KOPT-K1 (cell line): Measurements from ENCODE around the gene COL27A1.
"Not testable (repeated sequence)": the region's sequence is repeated elsewhere in the genome, so short reads cannot be mapped to it uniquely, and the experiment has no call there.

Source experiments
- H3K27ac ChIP-seq: fragments of 200-600 bp; sonication (generic); 2 replicates; pipeline ENCODE4 v1.5.1; 2016; ENCODE audit warnings: antibody characterized with exemption, mild to moderate bottlenecking, low read depth, low read length; ENCODE audit not compliant: poor library complexity, severe bottlenecking
- H3K36me3 ChIP-seq: fragments of 200-600 bp; sonication (generic); 2 replicates; pipeline ENCODE4 v1.5.1; 2017; ENCODE audit warnings: antibody characterized with exemption, mild to moderate bottlenecking, low read length, moderate library complexity; ENCODE audit not compliant: insufficient read depth
- H3K9me3 ChIP-seq: fragments of 200-600 bp; sonication (generic); 2 replicates; pipeline ENCODE4 v1.5.1; 2017; ENCODE audit warnings: antibody characterized with exemption, low read length, mild to moderate bottlenecking; ENCODE audit not compliant: insufficient read depth, poor library complexity, severe bottlenecking

COL27A1 gene

GRCh38 chr9:114190563-114190905, 35.2 kb downstream of the COL27A1 start:
- H3K27ac ChIP-seq: no peak overlapping the region
- H3K36me3 ChIP-seq: no peaks in the 10 kb centered on the region
- peaks cover 5% of the 10 kb centered on the region for H3K9me3 ChIP-seq

GRCh38 chr9:114191402-114191801, 36.1 kb downstream of the COL27A1 start:
- not testable (repeated sequence) for H3K27ac ChIP-seq, H3K36me3 ChIP-seq, H3K9me3 ChIP-seq

- peaks cover 5% of the 10 kb centered on the region for H3K9me3 ChIP-seq
- no peak overlapping the region for H3K27ac ChIP-seq
- no peaks in the 10 kb centered on the region for H3K36me3 ChIP-seq
Measured at GRCh38 chr9:114192539-114192938, 37.2 kb downstream of the COL27A1 start.

- H3K9me3 ChIP-seq: peaks cover 5% of the 10 kb centered on the region
- H3K36me3 ChIP-seq: no peaks in the 10 kb centered on the region
- H3K27ac ChIP-seq: no peak overlapping the region
Measured at GRCh38 chr9:114193090-114193489, 37.8 kb downstream of the COL27A1 start.

GRCh38 chr9:114196117-114196516, 40.8 kb downstream of the COL27A1 start:
- Histone ChIP-seq H3K27ac (no peak overlapping the region), H3K9me3 (no peaks in the 10 kb centered on the region), H3K36me3 (no peaks in the 10 kb centered on the region)

- H3K36me3 ChIP-seq: no peaks in the 10 kb centered on the region
- H3K9me3 ChIP-seq: no peaks in the 10 kb centered on the region
- H3K27ac ChIP-seq: no peak overlapping the region
Measured at GRCh38 chr9:114196979-114197622, 41.8 kb downstream of the COL27A1 start.

- Histone ChIP-seq H3K36me3 (no peaks in the 10 kb centered on the region), H3K9me3 (no peaks in the 10 kb centered on the region), H3K27ac (no peak overlapping the region)
Measured at GRCh38 chr9:114198249-114199040, 43.1 kb downstream of the COL27A1 start.

- Histone ChIP-seq H3K27ac (no peak overlapping the region), H3K36me3 (no peaks in the 10 kb centered on the region), H3K9me3 (no peaks in the 10 kb centered on the region)
Measured at GRCh38 chr9:114200721-114201300, 45.5 kb downstream of the COL27A1 start.

- Histone ChIP-seq H3K27ac (no peak overlapping the region), H3K36me3 (no peaks in the 10 kb centered on the region), H3K9me3 (no peaks in the 10 kb centered on the region)
Measured at GRCh38 chr9:114202396-114202795, 47.1 kb downstream of the COL27A1 start.

GRCh38 chr9:114202849-114203248, 47.5 kb downstream of the COL27A1 start:
- no peaks in the 10 kb centered on the region for H3K9me3 ChIP-seq
- no peak overlapping the region for H3K27ac ChIP-seq
- no peaks in the 10 kb centered on the region for H3K36me3 ChIP-seq

- H3K36me3 ChIP-seq: no peaks in the 10 kb centered on the region
- no peak overlapping the region for H3K27ac ChIP-seq
- H3K9me3 ChIP-seq: no peaks in the 10 kb centered on the region
Measured at GRCh38 chr9:114203410-114204140, 48.2 kb downstream of the COL27A1 start.

GRCh38 chr9:114204265-114204664, 48.9 kb downstream of the COL27A1 start:
- no peak overlapping the region for H3K27ac ChIP-seq

GRCh38 chr9:114205171-114206015, 50.1 kb downstream of the COL27A1 start:
- H3K9me3 ChIP-seq: no peaks in the 10 kb centered on the region
- no peaks in the 10 kb centered on the region for H3K36me3 ChIP-seq
- H3K27ac ChIP-seq: no peak overlapping the region

More at GRCh38 chr9:114204265-114204664, 48.9 kb downstream of the COL27A1 start:
- H3K9me3 ChIP-seq: no peaks in the 10 kb centered on the region
- no peaks in the 10 kb centered on the region for H3K36me3 ChIP-seq

- no peaks in the 10 kb centered on the region for H3K9me3 ChIP-seq
- H3K27ac ChIP-seq: no peak overlapping the region
- no peaks in the 10 kb centered on the region for H3K36me3 ChIP-seq
Measured at GRCh38 chr9:114206221-114206789, 51.0 kb downstream of the COL27A1 start.
